Omental fat pad (tissue), 4 donors: Measurements from ENCODE around the gene SALL4. TPM values are rescaled to one million over a fixed set of nuclear protein-coding genes. Genes with fewer than 3 reads are reported as not detected.
"Not testable (repeated sequence)": the region's sequence is repeated elsewhere in the genome, so short reads cannot be mapped to it uniquely, and the experiment has no call there.

Experiments
- ATAC-seq: fragments of 150-250 bp; one replicate; pipeline ENCODE4 v1.9.1; 2016; ENCODE audit warnings: mild to moderate bottlenecking, moderate library complexity; ENCODE audit not compliant: low FRiP score
- DNase-seq: peaks from one replicate; pipeline ENCODE4 v3.0.0-alpha.2; 2019; ENCODE audit warnings: low spot score
- total RNA-seq, 4 donors: library from RNA; depleted of rRNA; stranded (reverse); fragments of >200 nt; gene quantifications; one replicate each; pipeline ENCODE4 v1.1.0, GENCODE V29; 2016
- TF ChIP-seq, protein P1 (sequence below), 3 donors: fragments of 450-650 bp; IDR thresholded peaks; one replicate each; pipeline ENCODE4 v1.5.1; 2016 to 2017; ENCODE audit warnings: antibody characterized with exemption in 3 of 3, mild to moderate bottlenecking in 3 of 3, moderate library complexity in 2 of 3

The SALL4 gene
- total RNA-seq, 4 donors from 2014 or later, result 0.09 to 0.24 (median 0.19) TPM; not detected in 1

DNA sequence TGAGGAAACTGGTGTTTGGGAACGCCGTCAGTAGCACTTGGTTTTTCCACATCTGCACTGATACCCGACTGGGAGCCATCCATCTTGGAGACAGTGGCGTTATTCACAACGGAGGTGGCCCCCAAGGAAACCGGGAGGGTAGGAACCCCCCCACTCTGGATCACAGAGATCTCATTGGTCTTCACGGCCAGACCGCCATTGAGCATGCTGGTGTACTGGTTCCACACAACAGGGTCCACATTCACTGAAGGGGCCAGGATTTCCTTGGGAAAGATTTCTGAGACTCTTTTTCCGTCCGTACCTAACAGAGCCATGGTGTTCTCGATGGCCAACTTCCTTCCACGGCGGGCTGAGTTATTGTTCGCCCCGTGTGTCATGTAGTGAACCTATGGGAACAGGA is 18.0 kb downstream of the SALL4 start:
- TF ChIP-seq, protein P1, sequence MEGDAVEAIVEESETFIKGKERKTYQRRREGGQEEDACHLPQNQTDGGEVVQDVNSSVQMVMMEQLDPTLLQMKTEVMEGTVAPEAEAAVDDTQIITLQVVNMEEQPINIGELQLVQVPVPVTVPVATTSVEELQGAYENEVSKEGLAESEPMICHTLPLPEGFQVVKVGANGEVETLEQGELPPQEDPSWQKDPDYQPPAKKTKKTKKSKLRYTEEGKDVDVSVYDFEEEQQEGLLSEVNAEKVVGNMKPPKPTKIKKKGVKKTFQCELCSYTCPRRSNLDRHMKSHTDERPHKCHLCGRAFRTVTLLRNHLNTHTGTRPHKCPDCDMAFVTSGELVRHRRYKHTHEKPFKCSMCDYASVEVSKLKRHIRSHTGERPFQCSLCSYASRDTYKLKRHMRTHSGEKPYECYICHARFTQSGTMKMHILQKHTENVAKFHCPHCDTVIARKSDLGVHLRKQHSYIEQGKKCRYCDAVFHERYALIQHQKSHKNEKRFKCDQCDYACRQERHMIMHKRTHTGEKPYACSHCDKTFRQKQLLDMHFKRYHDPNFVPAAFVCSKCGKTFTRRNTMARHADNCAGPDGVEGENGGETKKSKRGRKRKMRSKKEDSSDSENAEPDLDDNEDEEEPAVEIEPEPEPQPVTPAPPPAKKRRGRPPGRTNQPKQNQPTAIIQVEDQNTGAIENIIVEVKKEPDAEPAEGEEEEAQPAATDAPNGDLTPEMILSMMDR (IDR thresholded peaks at IDR 0.05), result no peak
- DNase-seq (no peak), ATAC-seq (no peak)

DNA sequence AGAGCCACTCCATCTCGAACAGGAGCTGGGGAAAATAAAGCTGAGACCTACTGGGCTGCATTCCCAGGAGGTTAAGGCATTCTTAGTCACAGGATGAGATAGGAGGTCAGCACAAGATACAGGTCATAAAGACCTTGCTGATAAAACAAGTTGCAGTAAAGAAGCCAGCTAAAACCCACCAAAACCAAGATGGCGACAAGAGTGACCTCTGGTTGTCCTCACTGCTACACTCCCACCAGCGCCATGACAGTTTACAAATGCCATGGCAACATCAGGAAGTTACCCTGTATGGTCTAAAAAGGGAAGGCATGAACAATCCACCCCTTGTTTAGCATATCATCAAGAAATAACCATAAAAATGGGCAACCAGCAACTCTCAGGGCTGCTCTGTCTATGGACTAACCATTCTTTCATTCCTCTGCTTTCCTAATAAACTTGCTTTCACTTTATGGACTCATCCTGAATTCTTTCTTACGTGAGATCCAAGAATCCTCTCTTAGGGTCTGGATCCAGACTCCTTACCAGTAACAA is 24.0 kb downstream of the SALL4 start:
- ATAC-seq, DNase-seq: not testable (repeated sequence)

DNA sequence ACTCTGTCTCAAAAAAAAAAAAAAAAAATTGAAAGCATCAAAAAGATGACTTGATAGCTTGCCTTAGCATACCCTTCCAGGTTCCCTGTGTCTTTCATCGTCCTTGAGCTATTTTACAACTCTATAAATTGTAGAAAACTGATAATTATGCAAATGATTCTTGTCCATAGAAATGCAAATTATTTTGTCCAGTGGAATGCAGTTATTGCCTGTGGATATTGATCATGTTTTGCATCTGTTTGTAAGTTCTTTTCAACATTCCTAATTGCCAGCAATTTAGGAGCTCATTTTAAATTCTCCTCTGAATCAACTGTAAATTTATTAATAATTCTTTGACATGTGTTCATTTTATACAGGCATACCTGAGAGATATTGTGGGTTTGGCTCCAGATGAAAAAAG is 27.1 kb downstream of the SALL4 start:
- DNase-seq (no peak), ATAC-seq (no peak)
- TF ChIP-seq, protein P1 (IDR thresholded peaks at IDR 0.05), result no peak

DNA sequence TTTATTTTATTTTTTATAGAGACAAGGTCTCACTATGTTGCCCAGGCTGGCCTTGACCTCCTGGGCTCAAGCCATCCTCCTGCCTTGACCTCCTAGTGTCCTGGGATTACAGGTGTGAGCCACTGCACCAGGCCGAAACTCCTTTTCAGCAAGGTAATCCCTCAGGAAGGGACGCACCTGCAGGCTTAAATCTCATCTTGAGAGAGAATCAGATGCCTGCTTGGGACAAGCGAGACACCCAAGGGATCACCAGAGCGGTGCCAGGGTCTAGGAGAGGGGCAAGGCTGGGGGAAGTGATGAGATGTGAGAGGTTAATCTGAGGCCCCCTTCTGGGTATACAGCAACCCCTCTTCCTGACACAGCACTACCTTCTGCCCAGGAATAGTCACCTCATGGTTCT is 30.1 kb downstream of the SALL4 start:
- DNase-seq (no peak), ATAC-seq (no peak)
- TF ChIP-seq, protein P1 (IDR thresholded peaks at IDR 0.05), result no peak

DNA sequence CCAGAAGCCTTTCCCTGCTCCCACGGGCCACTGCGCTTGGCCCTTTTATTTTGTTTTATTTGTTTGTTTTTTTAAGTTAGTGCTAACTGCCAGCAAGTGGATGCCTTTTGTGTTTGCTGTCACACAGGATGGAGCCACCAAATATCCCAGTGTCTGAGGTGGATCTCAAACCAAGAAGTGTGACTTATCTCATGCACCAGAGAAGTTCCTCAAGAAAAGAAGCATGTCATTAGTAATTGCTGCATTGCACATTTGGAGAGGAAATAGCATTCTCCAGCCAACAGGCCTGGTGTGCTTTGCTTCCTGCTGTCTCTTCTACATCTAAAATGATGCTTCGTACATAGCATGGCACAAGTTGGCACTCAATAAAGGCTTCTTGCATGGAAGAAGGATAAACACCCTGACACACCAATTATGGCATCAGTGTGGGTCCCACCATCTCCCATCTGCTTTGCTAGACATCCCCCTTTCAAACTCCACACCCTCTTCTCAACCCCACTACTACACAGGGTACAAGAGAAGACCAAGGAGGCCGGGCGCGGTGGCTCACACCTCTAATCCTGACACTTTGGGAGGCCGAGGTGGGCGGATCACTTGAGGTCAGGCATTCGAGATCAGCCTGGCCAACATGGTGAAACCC is 32.2 kb downstream of the SALL4 start:
- TF ChIP-seq, protein P1 (IDR thresholded peaks at IDR 0.05), result no peak
- DNase-seq, result no peak
- no peak for ATAC-seq

DNA sequence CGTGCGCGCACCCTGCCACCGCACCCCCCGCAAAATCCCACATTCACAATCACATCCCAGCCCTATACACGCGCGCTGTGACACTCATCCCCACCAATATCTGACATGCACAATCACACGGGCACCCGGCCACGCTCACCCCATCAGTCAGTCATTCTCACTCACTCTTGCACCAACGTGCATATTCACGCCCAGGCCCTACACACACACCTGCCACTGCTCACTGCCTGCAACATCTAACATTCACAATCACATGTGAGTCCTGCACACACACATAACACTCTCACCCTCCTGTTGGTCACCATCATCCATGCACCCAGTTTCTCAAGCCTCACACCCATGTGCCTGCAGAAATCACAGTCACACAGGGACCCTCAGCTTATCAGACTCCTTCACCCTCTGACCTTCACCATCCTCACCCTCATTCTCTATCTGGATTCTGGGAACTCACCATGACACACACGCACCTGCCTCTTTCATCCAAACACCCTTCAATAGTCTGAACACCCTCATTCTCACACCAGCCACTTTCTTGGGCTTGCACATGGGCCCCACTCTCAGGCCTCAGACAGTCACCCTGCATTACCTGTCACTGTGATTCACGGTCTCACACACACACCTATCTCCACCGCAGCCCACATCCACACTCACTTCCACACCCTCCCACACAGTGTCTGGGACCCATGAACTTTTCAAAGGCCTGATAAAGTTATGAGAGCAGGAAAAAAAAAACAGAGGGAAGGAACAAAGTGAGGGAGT is 33.4 kb downstream of the SALL4 start:
- DNase-seq (no peak), ATAC-seq (peak; percentile 7)
- TF ChIP-seq, protein P1 (IDR thresholded peaks at IDR 0.05), result no peak

DNA sequence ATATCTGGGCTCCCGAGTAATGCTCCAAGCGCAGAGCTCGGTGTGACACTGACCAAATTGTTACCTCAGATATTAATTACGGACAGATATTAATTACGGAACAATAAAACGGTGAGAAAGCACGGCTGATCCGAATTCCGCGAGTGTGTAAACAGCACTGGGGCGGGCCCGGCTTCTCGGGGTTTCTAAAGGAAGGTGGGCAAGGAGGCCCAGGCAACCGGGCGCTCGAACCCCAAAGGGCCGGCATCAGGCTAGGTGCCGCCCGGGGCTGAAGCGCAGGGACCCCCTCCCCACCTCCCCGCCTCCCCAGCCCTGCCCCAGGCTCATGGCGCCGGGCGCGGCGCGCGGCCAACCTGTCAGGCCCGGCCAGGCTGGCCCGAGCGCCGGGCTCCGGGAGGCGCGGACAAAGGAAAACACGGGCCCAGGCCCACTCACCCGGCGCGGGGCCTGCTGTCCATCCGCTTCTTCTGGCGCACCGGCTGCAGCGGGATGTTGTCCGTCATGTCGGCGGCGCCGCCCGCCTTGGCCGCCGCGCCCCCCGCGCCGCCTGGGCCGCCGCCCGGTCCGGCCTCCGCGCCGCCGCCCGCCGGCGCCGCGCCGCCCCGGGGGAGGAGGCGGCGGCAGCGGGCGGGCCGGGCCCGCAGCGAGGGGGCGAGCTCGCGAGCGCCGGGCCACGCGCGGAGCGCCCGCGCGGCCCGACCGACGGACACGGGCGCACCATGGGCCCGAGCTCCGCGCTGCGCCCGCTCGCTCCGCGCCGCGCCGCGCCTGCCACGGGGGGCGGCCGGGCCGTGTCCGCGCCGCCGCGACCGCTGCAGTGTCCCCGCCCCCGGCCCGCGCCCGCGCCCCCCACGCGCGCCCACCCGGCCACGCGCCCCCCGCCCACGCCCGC is 34.2 kb downstream of the SALL4 start, which contains the start of gene ATP9A:
Gene ATP9A, minus strand, starts transcription at position 524 of the 892 bp plus-strand sequence. Its CDS starts 21 bp downstream, at position 503.
- peak; percentile 47 for ATAC-seq
- DNase-seq, result no peak
- TF ChIP-seq, protein P1 (IDR thresholded peaks at IDR 0.05), result no peak
